GM10266 (cell line): ENCODE measurements around the gene NDST1.

Experiments used
- DNase-seq: peaks from one replicate; pipeline ENCODE4 v3.0.0; 2012; ENCODE audit errors: extremely low spot score
- TF ChIP-seq, protein P1 (sequence below): IDR thresholded peaks from 2 replicates; pipeline ENCODE4 v1.5.1; 2012; ENCODE audit warnings: mild to moderate bottlenecking, low read depth; ENCODE audit not compliant: control insufficient read depth, insufficient read depth; ENCODE audit errors: missing control alignments

NDST1 gene

DNA sequence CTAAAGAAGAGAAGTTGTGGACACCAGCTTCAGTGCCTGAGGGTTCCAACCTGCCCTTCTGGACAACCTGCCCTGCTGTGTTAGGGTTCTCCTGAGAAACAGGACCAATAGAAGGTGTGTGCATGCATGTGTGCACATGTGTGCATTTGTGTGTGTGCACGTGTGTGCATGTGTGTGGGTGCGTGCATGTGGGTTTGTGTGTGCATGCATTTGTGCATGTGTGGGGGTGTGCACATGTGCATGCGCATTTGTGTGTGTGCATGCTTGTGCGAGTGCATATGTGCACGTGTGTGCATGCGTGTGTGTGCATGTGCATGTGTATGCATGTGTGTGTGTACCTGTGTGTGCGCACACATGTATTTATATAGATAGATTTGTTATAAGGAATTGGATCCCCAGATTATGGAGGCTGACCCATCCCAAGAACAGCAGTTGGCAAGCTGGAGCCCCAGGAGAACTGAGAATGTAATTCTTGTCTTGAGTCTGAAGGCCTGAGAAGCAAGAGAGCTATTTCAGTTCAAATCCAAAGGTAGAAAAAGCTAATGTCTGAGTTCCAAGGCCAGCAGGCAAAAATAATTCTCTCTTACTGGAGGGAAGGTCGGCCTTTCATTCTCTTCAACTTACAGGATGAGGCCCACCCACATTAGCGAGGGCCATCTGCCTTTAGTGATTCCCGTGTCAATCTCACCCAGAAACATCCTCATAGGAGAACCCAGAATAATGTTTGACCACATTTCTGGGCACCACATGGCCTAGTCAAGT, 69.6 kb downstream of the NDST1 start:
- TF ChIP-seq, protein P1, sequence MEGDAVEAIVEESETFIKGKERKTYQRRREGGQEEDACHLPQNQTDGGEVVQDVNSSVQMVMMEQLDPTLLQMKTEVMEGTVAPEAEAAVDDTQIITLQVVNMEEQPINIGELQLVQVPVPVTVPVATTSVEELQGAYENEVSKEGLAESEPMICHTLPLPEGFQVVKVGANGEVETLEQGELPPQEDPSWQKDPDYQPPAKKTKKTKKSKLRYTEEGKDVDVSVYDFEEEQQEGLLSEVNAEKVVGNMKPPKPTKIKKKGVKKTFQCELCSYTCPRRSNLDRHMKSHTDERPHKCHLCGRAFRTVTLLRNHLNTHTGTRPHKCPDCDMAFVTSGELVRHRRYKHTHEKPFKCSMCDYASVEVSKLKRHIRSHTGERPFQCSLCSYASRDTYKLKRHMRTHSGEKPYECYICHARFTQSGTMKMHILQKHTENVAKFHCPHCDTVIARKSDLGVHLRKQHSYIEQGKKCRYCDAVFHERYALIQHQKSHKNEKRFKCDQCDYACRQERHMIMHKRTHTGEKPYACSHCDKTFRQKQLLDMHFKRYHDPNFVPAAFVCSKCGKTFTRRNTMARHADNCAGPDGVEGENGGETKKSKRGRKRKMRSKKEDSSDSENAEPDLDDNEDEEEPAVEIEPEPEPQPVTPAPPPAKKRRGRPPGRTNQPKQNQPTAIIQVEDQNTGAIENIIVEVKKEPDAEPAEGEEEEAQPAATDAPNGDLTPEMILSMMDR: no peak

DNA sequence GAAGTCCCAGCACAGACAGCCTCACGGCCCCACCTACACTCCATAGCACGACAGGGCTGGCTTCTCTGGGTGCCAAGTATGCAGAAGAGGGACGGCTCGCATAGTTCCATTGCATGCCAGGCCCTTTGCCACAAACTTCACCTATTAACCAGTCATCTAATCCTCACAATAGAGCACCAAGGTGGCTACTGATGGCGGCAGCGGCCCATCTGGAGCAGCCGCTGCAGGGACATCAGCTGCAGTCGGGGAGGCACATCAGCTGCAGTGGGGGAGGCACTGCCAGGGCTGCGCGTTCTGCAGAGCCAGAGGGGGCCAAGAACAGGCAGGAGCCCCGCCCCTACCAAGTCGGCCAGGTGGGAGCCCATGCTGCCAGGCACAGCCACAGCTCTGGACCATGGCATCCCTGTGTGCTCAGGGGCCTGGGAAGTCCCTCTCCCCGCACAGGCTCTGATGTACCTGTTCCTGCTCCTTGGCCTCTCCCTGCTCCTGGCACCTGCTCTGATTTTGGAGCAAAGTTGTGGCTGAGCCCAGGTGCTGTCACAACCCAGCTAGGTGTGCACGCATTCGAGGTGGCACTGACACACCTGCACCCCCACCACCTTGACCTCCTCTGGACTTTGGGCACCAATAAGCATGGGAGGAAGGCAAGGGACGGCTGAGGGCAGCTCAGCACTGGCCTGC, 71.0 kb downstream of the NDST1 start:
- TF ChIP-seq, protein P1: no peak
- no peak for DNase-seq

More for the DNA sequence above, 69.6 kb downstream of the NDST1 start:
- DNase-seq: no peak

DNA sequence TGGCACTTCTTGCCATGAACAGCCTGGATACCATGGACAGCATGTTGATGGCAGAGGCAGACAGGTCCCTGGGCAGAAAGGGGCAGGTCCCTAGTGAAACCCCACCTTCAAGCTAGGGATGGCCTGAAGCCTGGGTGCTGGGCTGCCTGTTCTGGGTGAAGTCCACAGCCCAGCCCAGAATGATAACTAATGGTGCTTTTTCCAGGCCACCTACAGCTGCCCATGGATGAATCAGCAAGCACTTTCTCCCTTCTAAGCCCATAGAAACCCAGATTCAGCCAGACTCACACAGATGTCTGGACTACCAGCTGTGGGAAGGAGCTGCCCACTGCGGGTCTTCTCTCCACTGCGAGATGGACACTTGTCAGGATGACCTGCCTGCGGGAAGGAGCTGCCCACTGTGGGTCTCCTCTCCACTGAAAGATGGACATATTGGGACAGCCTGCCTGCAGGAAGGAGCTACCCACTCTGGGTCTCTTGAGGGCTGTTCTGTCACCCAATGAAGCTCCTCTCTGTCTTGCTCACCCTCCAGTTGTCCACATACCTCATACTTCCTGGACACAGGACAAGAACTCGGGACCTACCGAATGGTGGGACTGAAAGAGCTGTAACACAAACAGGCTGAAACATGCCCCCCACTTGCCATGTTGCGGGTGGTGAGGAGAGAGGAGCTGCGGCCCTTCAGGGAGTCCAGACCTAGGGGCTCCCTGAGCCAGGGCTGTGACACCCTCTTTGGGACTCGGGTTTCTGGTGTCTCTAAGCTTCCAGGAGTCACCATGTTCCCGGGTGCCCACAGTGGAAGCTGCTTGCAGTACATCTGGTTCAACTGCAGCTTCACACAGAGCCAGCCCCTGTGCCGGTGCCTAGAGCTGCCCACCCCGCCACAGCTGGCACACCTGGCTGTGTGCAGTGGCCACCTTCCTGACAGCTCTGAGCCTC, 71.8 kb downstream of the NDST1 start:
- no peak for DNase-seq
- TF ChIP-seq, protein P1: no peak

DNA sequence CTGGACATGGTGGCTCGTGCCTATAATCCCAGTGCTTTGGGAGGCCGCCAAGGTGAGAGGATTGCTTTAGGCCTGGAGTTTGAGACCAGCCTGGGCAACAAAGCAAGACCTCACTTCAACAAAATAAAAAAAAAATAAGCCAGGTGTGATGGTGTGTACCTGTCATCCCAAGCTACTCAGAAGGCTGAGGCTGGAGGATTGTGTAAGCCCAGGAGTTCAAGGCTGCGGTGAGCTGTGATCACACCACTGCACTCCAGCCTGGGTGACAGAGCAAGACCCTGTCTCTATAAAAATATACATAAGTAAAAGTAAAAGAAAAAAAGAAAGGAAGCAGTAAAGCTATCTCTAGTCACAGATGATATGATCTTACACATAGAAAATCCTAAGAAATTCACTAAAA, 73.0 kb downstream of the NDST1 start:
- DNase-seq: no peak
- TF ChIP-seq, protein P1: no peak

DNA sequence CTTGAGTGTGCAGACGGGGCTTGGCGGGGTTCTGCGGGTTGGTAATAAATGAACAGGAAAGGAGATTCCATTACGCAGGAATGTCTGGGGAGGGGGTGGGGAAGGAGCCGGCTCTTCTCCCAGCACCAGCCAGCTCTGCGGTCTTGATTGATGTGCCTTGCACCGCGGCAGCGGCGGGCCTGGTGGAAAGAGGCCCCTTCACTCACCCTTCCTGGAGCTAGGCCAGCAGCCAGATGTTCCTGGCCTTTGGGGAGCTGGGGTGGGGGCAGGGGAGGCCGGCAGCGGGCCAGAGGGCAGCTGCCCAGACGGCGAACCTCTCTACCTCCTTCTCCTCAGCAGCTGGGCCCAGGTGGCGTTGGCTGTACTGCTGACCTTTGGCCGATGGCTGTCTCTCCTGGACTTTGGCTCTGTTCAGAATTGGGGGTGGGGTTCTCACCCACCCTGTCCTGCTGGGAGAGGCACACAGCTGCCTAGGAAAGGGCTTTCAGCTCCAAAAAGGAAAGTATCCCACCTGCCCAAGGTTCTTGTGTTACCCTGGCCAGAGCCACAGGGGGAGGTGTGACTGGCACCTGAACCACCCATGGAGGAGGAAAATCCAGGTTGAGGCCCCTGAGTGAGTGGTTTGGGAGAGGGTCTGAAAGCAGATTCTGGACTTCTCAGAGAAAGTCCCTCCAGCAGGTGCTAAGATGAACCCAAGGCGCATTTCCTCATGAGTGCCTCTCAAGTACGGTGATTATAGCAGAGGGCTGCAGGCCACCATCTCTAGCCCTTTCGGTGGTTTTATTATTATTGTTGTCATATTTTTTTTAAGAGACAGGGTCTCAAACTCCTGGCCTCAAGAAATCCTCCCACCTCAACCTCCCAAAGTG, 74.5 kb downstream of the NDST1 start:
- no peak for DNase-seq
- TF ChIP-seq, protein P1: no peak

DNA sequence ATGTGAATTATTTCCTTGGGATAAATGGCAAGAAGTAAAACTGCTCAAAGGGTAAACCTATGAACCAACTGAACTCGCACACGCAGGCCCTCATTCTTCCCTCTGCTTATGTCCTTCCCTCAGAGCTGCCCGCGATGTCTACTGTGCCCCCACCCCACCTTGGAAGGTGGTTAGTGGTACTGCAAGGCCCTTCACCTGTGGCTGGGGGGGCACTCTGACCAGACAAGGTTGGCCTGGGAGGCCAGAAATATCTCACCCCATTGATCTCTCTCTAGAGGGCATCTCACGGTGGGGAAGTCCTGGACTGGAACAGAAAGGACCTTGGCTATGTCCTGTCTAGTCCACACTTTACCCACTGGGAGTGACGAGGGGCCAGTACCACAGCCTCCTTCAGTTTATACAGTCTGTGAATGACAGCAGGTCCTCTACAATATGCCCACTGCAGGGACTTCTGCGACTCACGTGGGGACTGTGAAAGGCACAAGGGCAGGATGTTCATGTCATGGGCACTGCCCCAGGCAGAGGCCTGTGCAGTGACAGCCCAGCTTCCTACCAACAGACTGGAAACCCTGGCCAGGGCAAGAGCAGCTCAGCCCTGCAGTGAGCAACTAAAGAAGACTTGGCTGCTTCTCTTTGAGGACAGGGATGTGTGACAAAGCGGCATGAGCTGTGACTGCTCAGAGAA, 75.8 kb downstream of the NDST1 start:
- TF ChIP-seq, protein P1: no peak
- DNase-seq: no peak
